CD14-positive monocyte (primary cell): ENCODE results near the gene ALDH1A3. TPM values are rescaled to one million over a fixed set of nuclear protein-coding genes. Genes with fewer than 3 reads are reported as not detected.

Experiments used
- DNase-seq, 3 donors: peaks; one replicate each; pipeline ENCODE4 v3.0.0-alpha.2; 2011 to 2022
- H2AFZ ChIP-seq: 2 replicates; pipeline ENCODE4 v1.6.0; 2012; ENCODE audit warnings: mild to moderate bottlenecking, low read depth, low read length, inconsistent platforms; ENCODE audit not compliant: insufficient read depth, poor library complexity, severe bottlenecking
- H3K27ac ChIP-seq, 2 donors: 1 replicate in 1 of 2; 2 replicates in 1 of 2; pipeline ENCODE4 v1.5.1; 2012 to 2013; ENCODE audit warnings: low read length in 2 of 2, control low read depth in 1 of 2, inconsistent platforms in 1 of 2, low read depth in 1 of 2, mild to moderate bottlenecking in 1 of 2
- H3K27me3 ChIP-seq, 2 donors: one replicate each; pipeline versions ENCODE4 v1.6.0 to v1.6.1; 2011 to 2013; ENCODE audit warnings: low read length in 2 of 2; ENCODE audit not compliant: control insufficient read depth in 2 of 2, insufficient read depth in 2 of 2
- H3K36me3 ChIP-seq, 2 donors: replicated peaks in 1 of 2; 1 replicate in 1 of 2; 2 replicates in 1 of 2; pipeline versions ENCODE4 v1.5.1 to v1.6.1; 2012 to 2013; ENCODE audit warnings: low read length in 2 of 2, control low read depth in 1 of 2, inconsistent platforms in 1 of 2, mild to moderate bottlenecking in 1 of 2; ENCODE audit not compliant: insufficient read depth in 2 of 2, control insufficient read depth in 1 of 2
- H3K4me1 ChIP-seq, 2 donors: 1 replicate in 1 of 2; 2 replicates in 1 of 2; pipeline versions ENCODE4 v1.5.1 to v1.6.1; 2012 to 2013; ENCODE audit warnings: low read length in 2 of 2, control low read depth in 1 of 2, inconsistent platforms in 1 of 2, mild to moderate bottlenecking in 1 of 2, moderate library complexity in 1 of 2; ENCODE audit not compliant: insufficient read depth in 2 of 2, control insufficient read depth in 1 of 2
- H3K4me2 ChIP-seq: replicated peaks from 2 replicates; pipeline ENCODE3; 2012; ENCODE audit warnings: low read length, moderate library complexity, mild to moderate bottlenecking; ENCODE audit not compliant: poor library complexity, severe bottlenecking; ENCODE audit errors: extremely low read depth
- H3K4me3 ChIP-seq, 3 experiments: fragments of 200-600 bp in 1 of 3; sonication (generic) in 1 of 3; replicated peaks in 1 of 3; 1 replicate in 2 of 3; 2 replicates in 1 of 3; pipeline ENCODE4 v1.5.1; 2011 to 2013; ENCODE audit warnings: low read length in 3 of 3, mild to moderate bottlenecking in 3 of 3, control low read depth in 2 of 3, low read depth in 2 of 3, inconsistent platforms in 1 of 3, moderate library complexity in 1 of 3
- H3K79me2 ChIP-seq: 2 replicates; pipeline ENCODE4 v1.6.0; 2012; ENCODE audit warnings: mild to moderate bottlenecking, control low read depth, inconsistent platforms, low read length, moderate library complexity; ENCODE audit not compliant: insufficient read depth
- H3K9ac ChIP-seq: 2 replicates; pipeline ENCODE4 v1.6.0; 2017; ENCODE audit warnings: low read length, mild to moderate bottlenecking; ENCODE audit not compliant: insufficient read depth, poor library complexity, severe bottlenecking
- H3K9me3 ChIP-seq, 2 donors: replicated peaks in 1 of 2; 1 replicate in 1 of 2; 2 replicates in 1 of 2; pipeline versions ENCODE4 v1.5.1 to v1.6.1; 2012 to 2013; ENCODE audit warnings: low read length in 2 of 2, control low read depth in 1 of 2; ENCODE audit not compliant: control insufficient read depth in 1 of 2, insufficient read depth in 1 of 2
- H4K20me1 ChIP-seq: 2 replicates; pipeline ENCODE4 v1.6.0; 2012; ENCODE audit warnings: mild to moderate bottlenecking, low read length, control low read depth, moderate library complexity; ENCODE audit not compliant: insufficient read depth
- H3K27ac Mint-ChIP-seq, 7 donors: one replicate each; pipeline ENCODE4 v1.8.0; 2020; ENCODE audit warnings: mild to moderate bottlenecking in 7 of 7, mixed read lengths in 7 of 7, moderate library complexity in 6 of 7, inconsistent platforms in 2 of 7
- H3K27me3 Mint-ChIP-seq, 3 donors: one replicate each; pipeline ENCODE4 v1.8.0; 2021 to 2022; ENCODE audit warnings: low read depth in 3 of 3, mild to moderate bottlenecking in 3 of 3, mixed read lengths in 3 of 3, moderate library complexity in 3 of 3, inconsistent platforms in 1 of 3
- H3K36me3 Mint-ChIP-seq, 2 donors: one replicate each; pipeline ENCODE4 v1.8.0; 2020; ENCODE audit warnings: mixed read lengths in 2 of 2, inconsistent platforms in 1 of 2, mild to moderate bottlenecking in 1 of 2
- H3K4me1 Mint-ChIP-seq: one replicate; pipeline ENCODE4 v1.8.0; 2020; ENCODE audit warnings: mild to moderate bottlenecking, mixed read lengths
- H3K4me3 Mint-ChIP-seq, 2 donors: one replicate each; pipeline ENCODE4 v1.8.0; 2020; ENCODE audit warnings: mild to moderate bottlenecking in 2 of 2, mixed read lengths in 2 of 2, moderate library complexity in 1 of 2
- H3K9me3 Mint-ChIP-seq, 7 donors: one replicate each; pipeline ENCODE4 v1.8.0; 2020 to 2022; ENCODE audit warnings: mixed read lengths in 7 of 7, mild to moderate bottlenecking in 6 of 7, moderate library complexity in 6 of 7, inconsistent platforms in 2 of 7
- CTCF ChIP-seq: fragments of 200-600 bp; IDR thresholded peaks from one replicate; pipeline ENCODE4 v1.8.0; 2022; ENCODE audit warnings: antibody characterized with exemption, mild to moderate bottlenecking
- WGBS: methylation state at CpG from one replicate; pipeline ENCODE4 v1.1.5; 2013; ENCODE audit warnings: missing lambda C conversion rate; ENCODE audit not compliant: insufficient coverage; 5-methylcytosine and 5-hydroxymethylcytosine counted together
- intact Hi-C, 2 donors: fragments of 100-400 bp; cut with micrococcal nuclease; formaldehyde crosslinking; loops; one replicate each; pipeline versions ENCODE4 v1.15.0 to v1.15.1; 2023
- polyA plus RNA-seq, 3 donors: library from polyadenylated mRNA; depleted of rRNA in 1 of 3; unstranded in 2 of 3; stranded (reverse) in 1 of 3; fragments of 300-500 nt in 2 of 3; fragments of >200 nt in 1 of 3; fragmentation: Illumina TruSeq in 2 of 3; gene quantifications; 1 replicate in 2 of 3; 2 replicates in 1 of 3; pipeline ENCODE4 v1.2.3, GENCODE V29; 2012 to 2021

Gene ALDH1A3
- polyA plus RNA-seq, 3 donors = not detected

- Mint-ChIP-seq H3K9me3 (peaks cover 0 to 1% (median 0%) of the 10 kb centered on the region in 7 donors), H3K27me3 (peaks cover 64 to 92% (median 68%) of the 10 kb centered on the region in 3 donors), H3K4me1 (peaks cover 4% of the 10 kb centered on the region), H3K4me3 (peak overlapping the region in 1 of 2 donors; percentile 61), H3K36me3 (no peaks in the 10 kb centered on the region), H3K27ac (no peak overlapping the region)
- WGBS = 50% methylated on average over 18 of the region's 20 CpGs
- no peak overlapping the region for H3K4me2 ChIP-seq
- no peak overlapping the region for H3K27ac ChIP-seq
- H3K9ac ChIP-seq = no peak overlapping the region
- TF ChIP-seq CTCF = no peak
- no peaks in the 10 kb centered on the region for H3K36me3 ChIP-seq
- peaks cover 26 to 76% of the 10 kb centered on the region in 2 donors for H3K27me3 ChIP-seq
- intact Hi-C loops = no loop called here
- H3K4me1 ChIP-seq = no peaks in the 10 kb centered on the region
- no peak for DNase-seq
- no peak overlapping the region for H3K4me3 ChIP-seq
- no peaks in the 10 kb centered on the region for H3K79me2 ChIP-seq
- H3K9me3 ChIP-seq = no peaks in the 10 kb centered on the region
- no peak overlapping the region for H2AFZ ChIP-seq
- no peaks in the 10 kb centered on the region for H4K20me1 ChIP-seq
These were observed 9.9 kb downstream of the ALDH1A3 start for GRCh38 chr15:100889385-100890050.

GRCh38 chr15:100890051-100890720 is 10.6 kb downstream of the ALDH1A3 start:
- H3K9me3 ChIP-seq = no peaks in the 10 kb centered on the region
- H3K79me2 ChIP-seq = no peaks in the 10 kb centered on the region
- intact Hi-C loops = no loop called here
- Mint-ChIP-seq H3K9me3 (peaks cover 0 to 1% (median 0%) of the 10 kb centered on the region in 7 donors), H3K4me3 (peak overlapping the region in 1 of 2 donors; percentile 61), H3K27me3 (peaks cover 57 to 92% (median 64%) of the 10 kb centered on the region in 3 donors), H3K36me3 (no peaks in the 10 kb centered on the region), H3K27ac (no peak overlapping the region), H3K4me1 (peaks cover 4% of the 10 kb centered on the region)
- H2AFZ ChIP-seq = no peak overlapping the region
- no peak overlapping the region for H3K4me2 ChIP-seq
- no peak overlapping the region for H3K9ac ChIP-seq
- no peak for TF ChIP-seq CTCF
- no peak overlapping the region for H3K27ac ChIP-seq
- no peaks in the 10 kb centered on the region for H3K36me3 ChIP-seq
- H4K20me1 ChIP-seq = no peaks in the 10 kb centered on the region
- no peaks in the 10 kb centered on the region for H3K4me1 ChIP-seq
- no peak for DNase-seq
- 88% methylated on average over 4 of the region's 10 CpGs for WGBS
- no peak overlapping the region for H3K4me3 ChIP-seq
- peaks cover 24 to 69% of the 10 kb centered on the region in 2 donors for H3K27me3 ChIP-seq
